ENCODE results near the gene TUBA1A. TPM values are rescaled to one million over a fixed set of nuclear protein-coding genes. Genes with fewer than 3 reads are reported as not detected.

The TUBA1A gene
- total and polyA plus RNA-seq, 2 experiments from 2014 or later = 189 to 424 TPM

- TF ChIP-seq, protein P1, sequence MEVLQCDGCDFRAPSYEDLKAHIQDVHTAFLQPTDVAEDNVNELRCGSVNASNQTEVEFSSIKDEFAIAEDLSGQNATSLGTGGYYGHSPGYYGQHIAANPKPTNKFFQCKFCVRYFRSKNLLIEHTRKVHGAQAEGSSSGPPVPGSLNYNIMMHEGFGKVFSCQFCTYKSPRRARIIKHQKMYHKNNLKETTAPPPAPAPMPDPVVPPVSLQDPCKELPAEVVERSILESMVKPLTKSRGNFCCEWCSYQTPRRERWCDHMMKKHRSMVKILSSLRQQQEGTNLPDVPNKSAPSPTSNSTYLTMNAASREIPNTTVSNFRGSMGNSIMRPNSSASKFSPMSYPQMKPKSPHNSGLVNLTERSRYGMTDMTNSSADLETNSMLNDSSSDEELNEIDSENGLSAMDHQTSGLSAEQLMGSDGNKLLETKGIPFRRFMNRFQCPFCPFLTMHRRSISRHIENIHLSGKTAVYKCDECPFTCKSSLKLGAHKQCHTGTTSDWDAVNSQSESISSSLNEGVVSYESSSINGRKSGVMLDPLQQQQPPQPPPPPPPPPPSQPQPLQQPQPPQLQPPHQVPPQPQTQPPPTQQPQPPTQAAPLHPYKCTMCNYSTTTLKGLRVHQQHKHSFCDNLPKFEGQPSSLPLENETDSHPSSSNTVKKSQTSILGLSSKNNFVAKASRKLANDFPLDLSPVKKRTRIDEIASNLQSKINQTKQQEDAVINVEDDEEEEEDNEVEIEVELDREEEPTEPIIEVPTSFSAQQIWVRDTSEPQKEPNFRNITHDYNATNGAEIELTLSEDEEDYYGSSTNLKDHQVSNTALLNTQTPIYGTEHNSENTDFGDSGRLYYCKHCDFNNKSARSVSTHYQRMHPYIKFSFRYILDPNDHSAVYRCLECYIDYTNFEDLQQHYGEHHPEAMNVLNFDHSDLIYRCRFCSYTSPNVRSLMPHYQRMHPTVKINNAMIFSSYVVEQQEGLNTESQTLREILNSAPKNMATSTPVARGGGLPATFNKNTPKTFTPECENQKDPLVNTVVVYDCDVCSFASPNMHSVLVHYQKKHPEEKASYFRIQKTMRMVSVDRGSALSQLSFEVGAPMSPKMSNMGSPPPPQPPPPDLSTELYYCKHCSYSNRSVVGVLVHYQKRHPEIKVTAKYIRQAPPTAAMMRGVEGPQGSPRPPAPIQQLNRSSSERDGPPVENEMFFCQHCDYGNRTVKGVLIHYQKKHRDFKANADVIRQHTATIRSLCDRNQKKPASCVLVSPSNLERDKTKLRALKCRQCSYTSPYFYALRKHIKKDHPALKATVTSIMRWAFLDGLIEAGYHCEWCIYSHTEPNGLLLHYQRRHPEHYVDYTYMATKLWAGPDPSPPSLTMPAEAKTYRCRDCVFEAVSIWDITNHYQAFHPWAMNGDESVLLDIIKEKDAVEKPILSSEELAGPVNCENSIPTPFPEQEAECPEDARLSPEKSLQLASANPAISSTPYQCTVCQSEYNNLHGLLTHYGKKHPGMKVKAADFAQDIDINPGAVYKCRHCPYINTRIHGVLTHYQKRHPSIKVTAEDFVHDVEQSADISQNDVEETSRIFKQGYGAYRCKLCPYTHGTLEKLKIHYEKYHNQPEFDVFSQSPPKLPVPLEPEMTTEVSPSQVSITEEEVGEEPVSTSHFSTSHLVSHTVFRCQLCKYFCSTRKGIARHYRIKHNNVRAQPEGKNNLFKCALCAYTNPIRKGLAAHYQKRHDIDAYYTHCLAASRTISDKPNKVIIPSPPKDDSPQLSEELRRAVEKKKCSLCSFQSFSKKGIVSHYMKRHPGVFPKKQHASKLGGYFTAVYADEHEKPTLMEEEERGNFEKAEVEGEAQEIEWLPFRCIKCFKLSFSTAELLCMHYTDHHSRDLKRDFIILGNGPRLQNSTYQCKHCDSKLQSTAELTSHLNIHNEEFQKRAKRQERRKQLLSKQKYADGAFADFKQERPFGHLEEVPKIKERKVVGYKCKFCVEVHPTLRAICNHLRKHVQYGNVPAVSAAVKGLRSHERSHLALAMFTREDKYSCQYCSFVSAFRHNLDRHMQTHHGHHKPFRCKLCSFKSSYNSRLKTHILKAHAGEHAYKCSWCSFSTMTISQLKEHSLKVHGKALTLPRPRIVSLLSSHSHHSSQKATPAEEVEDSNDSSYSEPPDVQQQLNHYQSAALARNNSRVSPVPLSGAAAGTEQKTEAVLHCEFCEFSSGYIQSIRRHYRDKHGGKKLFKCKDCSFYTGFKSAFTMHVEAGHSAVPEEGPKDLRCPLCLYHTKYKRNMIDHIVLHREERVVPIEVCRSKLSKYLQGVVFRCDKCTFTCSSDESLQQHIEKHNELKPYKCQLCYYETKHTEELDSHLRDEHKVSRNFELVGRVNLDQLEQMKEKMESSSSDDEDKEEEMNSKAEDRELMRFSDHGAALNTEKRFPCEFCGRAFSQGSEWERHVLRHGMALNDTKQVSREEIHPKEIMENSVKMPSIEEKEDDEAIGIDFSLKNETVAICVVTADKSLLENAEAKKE (CRISPR knock-in tag; IDR thresholded peaks at IDR 0.05) = no peak
Measured at GRCh38 chr12:49227713-49228112, 38.8 kb upstream of the TUBA1A start (continued).

GRCh38 chr12:49225576-49226166 lies 36.8 kb upstream of the TUBA1A start:
- Histone ChIP-seq H3F3A (replicated peaks; ENCODE audit: low read depth) (no peaks in the 10 kb centered on the region), H3K4me3 (no peak overlapping the region), H3K4me2 (no peak overlapping the region), H4K20me1 (replicated peaks; ENCODE audit: insufficient read depth) (no peaks in the 10 kb centered on the region), H3K27ac (ENCODE audit: low read depth) (no peak overlapping the region), H3K79me2 (replicated peaks; ENCODE audit: insufficient read depth) (no peaks in the 10 kb centered on the region), H2AFZ (peak overlapping the region; percentile 18; the same call in 1 of the 2 replicates), H3K27me3 (ENCODE audit: insufficient read depth) (no peaks in the 10 kb centered on the region), H3K36me3 (ENCODE audit: insufficient read depth) (no peaks in the 10 kb centered on the region), H3K4me1 (ENCODE audit: insufficient read depth) (no peaks in the 10 kb centered on the region), H3K9me2 (ENCODE audit: insufficient read depth) (no peaks in the 10 kb centered on the region)
- H3K4me1 Mint-ChIP-seq = no peaks in the 10 kb centered on the region
- H3K27ac Mint-ChIP-seq = no peak overlapping the region
- DNase-seq (ENCODE audit: low spot score) (peak; percentile 23), ATAC-seq (peak; percentile 75)
- no peaks in the 10 kb centered on the region for H3K36me3 Mint-ChIP-seq (ENCODE audit: low read depth)
- no peak overlapping the region; the same call in 2 of the 3 replicates for H3K4me3 Mint-ChIP-seq
- no peaks in the 10 kb centered on the region for H3K9me3 Mint-ChIP-seq
- H3K27me3 Mint-ChIP-seq (ENCODE audit: insufficient read depth, low read depth, poor library complexity) = peaks cover 5% of the 10 kb centered on the region
- no peak for TF ChIP-seq CREB1 (CRISPR knock-in tag; IDR thresholded peaks at IDR 0.05; ENCODE audit: low read depth)
- no peak for TF ChIP-seq JUNB (IDR thresholded peaks at IDR 0.05; ENCODE audit: unreplicated experiment)
- TF ChIP-seq, protein P1 (CRISPR knock-in tag; IDR thresholded peaks at IDR 0.05) = no peak
- TF ChIP-seq ZNF114 (CRISPR knock-in tag; IDR thresholded peaks at IDR 0.05) = no peak
- TF ChIP-seq CTCF (conservative IDR thresholded peaks at IDR 0.05; ENCODE audit: low read depth in 2 of 2) = peak; percentile 24 to 66; a peak in 3 of 4 replicates

Measured in GM23338 (cell line).